OCI-LY7 (cell line): ENCODE results near the gene OR13A1.
"Not testable (repeated sequence)": the region's sequence is repeated elsewhere in the genome, so short reads cannot be mapped to it uniquely, and the experiment has no call there.

Source experiments
- EZH2phosphoT487 ChIP-seq: fragments of 200-600 bp; sonication (generic); IDR thresholded peaks from 2 replicates; pipeline ENCODE4 v1.6.1; 2018; ENCODE audit warnings: low read depth, borderline replicate concordance, mild to moderate bottlenecking, mixed run types, antibody characterized with exemption, low read length, moderate library complexity, mixed read lengths
- TF ChIP-seq, protein P1 (sequence below): fragments of 200-600 bp; sonication (generic); conservative IDR thresholded peaks from 2 replicates; pipeline ENCODE4 v1.5.1; 2014; ENCODE audit warnings: mild to moderate bottlenecking, antibody characterized with exemption, low read length, moderate library complexity, mixed read lengths

DNA sequence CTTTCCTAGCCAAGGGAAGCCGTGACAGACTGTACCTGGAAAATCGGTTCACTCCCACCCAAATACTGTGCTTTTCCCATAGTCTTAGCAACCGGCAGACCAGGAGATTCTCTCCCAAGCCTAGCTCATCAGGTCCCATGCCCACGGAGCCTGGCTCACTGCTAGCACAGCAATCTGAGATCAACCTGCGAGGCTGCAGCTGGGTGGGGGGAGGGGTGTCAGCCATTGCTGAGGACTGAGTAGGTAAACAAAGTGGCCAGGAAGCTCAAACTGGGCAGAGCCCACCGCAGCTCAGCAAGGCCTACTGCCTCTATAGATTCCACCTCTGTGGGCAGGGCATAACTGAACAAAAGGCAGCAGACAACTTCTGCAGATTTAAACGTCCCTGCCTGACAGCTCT is 43.6 kb upstream of the OR13A1 start:
- TF ChIP-seq, protein P1, sequence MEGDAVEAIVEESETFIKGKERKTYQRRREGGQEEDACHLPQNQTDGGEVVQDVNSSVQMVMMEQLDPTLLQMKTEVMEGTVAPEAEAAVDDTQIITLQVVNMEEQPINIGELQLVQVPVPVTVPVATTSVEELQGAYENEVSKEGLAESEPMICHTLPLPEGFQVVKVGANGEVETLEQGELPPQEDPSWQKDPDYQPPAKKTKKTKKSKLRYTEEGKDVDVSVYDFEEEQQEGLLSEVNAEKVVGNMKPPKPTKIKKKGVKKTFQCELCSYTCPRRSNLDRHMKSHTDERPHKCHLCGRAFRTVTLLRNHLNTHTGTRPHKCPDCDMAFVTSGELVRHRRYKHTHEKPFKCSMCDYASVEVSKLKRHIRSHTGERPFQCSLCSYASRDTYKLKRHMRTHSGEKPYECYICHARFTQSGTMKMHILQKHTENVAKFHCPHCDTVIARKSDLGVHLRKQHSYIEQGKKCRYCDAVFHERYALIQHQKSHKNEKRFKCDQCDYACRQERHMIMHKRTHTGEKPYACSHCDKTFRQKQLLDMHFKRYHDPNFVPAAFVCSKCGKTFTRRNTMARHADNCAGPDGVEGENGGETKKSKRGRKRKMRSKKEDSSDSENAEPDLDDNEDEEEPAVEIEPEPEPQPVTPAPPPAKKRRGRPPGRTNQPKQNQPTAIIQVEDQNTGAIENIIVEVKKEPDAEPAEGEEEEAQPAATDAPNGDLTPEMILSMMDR: not testable (repeated sequence)
- not testable (repeated sequence) for TF ChIP-seq EZH2phosphoT487
